GM12873 (cell line): ENCODE results near the gene RNASE8.

ENCODE experiments used
- CTCF ChIP-seq: IDR thresholded peaks from 2 replicates; pipeline ENCODE4 v1.5.1; 2012; ENCODE audit warnings: low read depth, mild to moderate bottlenecking, moderate library complexity, low read length, control low read depth; ENCODE audit not compliant: insufficient read depth; ENCODE audit errors: missing control alignments

The RNASE8 gene

DNA sequence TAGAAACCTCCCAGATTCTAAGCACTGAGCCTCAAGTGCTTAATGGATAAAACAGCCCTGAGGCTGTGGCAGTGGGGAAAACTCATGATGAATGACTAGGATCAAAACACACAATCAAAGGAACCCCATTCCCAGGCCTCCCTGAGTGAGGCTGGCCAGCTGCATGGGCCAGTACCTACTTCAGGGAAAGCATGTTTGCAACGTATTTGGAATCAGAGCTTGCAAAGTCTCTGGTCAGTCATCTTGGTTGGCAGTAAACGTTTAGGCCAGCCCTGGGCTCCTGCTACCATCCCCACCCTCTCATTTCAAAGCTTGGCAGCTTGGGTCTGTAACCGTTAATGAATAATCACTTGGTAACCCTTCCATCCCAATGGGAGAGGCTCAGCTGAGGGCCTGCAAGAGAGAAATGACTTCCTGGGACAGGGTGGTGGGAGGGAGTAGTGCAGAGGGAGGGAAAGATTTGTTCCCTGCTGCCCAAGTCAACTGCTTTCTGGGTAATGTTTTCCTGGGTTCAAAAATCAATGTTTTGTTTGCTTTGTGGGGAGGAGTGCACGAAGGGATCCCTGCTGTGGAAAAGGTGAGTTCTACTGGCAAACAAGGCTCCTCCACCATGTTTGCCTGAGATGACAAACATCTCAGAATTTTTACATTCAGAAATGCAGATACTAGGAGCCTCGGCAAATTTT, 2.0 kb upstream of the RNASE8 start:
- no peak for TF ChIP-seq CTCF

DNA sequence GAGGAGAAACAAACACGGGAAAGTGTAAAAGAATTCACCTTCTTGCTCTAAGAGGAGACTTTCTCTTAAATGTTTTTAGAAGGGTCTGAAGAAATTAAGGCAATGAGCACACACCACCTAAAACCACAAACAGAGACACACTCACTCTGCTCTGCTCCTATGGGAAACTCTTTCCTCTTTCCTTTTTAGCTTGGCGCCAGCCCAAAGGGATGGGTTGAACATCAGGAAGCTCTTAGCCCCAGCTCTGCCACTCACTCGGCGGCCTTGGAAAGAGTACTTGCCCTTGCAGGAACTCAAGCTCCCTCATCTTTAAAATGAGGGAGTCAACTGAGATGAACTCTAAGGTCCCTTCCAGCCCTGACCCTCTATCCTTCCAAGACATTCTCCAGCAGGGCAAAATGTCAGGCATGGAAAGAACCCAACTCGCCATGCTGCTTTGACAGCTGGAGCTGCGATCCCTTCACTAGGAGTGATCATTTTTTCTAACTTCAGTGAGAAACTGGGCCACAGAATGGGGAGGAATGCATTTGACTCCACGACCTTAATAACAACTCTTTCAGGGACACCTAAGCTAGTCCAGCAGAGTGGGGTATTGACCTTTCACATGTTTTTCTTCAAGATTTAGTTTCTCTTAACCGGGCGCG, 980 bp upstream of the RNASE8 start:
- TF ChIP-seq CTCF = no peak

- TF ChIP-seq CTCF = no peak
These were observed 1.3 kb downstream of the RNASE8 start for GRCh38 chr14:21058903-21059302.

GRCh38 chr14:21059842-21060613, 2.4 kb downstream of the RNASE8 start:
- no peak for TF ChIP-seq CTCF

DNA sequence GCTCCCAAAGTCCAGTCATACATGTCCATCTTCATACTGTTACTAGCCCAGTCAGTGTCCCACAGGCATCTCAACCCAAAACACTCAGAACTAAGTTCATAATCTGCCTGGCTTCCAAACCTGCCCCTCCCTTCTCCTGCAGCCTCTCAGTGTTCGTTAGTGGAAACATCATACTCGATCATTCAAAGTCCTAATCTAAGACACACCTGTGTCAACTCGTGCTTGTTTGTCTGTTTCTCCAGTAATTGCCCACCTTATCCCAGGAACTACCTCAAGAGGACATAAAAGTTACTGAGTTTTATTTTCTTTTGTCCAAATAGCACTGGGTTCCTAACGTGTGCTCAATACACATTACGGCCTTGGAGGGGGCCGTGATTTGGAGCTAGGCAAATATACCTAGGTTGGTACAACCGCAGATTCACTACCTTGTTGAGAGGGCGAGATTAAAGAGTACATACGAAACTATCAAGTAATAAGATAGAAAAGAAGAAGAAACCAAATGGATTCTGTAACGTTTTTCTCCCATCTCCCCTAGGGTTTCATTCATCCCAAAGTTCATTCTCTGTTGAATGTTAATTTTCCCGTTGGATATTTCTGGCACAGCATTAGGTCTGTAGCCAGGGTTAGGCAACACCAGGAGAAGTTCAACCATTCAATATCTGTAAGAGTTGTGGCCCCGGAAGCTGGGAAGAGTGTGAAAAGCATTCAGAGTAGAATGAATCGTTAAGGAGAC, 3.2 kb downstream of the RNASE8 start:
- TF ChIP-seq CTCF = no peak

DNA sequence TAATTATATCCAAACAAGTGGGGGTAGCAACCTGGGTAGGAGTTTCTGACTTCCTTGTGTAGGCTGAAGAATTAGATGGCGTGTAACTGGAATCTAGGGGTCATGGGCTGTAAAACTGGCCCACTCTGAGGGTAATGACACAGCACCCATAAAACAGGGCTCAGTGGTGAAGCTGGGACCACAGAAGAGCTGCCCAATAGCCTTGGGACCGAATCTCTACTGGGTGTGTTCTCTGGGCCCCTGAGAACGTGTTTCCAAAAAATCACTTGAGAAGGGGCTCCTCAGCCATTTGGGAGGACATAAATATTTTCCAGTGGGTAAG, 3.7 kb downstream of the RNASE8 start:
- no peak for TF ChIP-seq CTCF

GRCh38 chr14:21063479-21063878, 5.9 kb downstream of the RNASE8 start:
- no peak for TF ChIP-seq CTCF
